Prostate gland (tissue), 2 donors: ENCODE data around the gene ZNF639.

Experiments
- CTCF ChIP-seq, 4 experiments: fragments of 200-600 bp in 2 of 4; fragments of 450-650 bp in 2 of 4; sonication (generic) in 2 of 4; IDR thresholded peaks; 1 replicate in 3 of 4; 2 replicates in 1 of 4; pipeline ENCODE4 v1.5.1; 2016 to 2019; ENCODE audit warnings: antibody characterized with exemption in 4 of 4, mild to moderate bottlenecking in 2 of 4, moderate library complexity in 2 of 4
- POLR2A ChIP-seq: fragments of 450-650 bp; IDR thresholded peaks from one replicate; pipeline ENCODE4 v1.6.1; 2016; ENCODE audit warnings: antibody characterized with exemption, mild to moderate bottlenecking

DNA sequence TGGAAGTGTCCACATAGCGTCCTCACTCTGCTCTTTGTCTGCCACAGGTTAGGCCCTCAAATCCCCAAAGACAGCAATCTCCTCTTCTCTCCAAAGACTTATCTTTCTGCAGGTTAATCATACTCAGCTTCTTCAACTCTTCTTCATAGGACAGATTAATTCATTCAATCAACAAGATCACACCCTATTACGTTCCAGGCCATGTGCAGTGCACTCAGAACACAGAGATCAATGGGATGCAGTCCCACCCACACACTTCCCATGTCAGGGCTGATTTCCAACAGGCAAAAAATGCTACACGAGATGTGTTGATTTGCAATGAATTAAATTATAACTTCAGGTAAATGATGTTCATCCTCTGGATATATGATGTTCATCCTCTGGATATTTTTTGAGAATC, 33.5 kb upstream of the ZNF639 start:
- TF ChIP-seq CTCF (IDR thresholded peaks at IDR 0.05) (no peak), POLR2A (no peak)
